ENCODE data around the gene ELSPBP1.

GRCh38 chr19:48041877-48042580, 47.6 kb downstream of the ELSPBP1 start:
- TF ChIP-seq CTCF (IDR thresholded peaks at IDR 0.05) (no peak), POLR2A (IDR thresholded peaks at IDR 0.05) (no peak)
